K562 (cell line): ENCODE results near the gene CHD2. TPM values are rescaled to one million over a fixed set of nuclear protein-coding genes. Genes with fewer than 3 reads are reported as not detected.

Experiments used
- ARID2 ChIP-seq: fragments of 450-650 bp; IDR thresholded peaks from 2 replicates; pipeline ENCODE4 v1.6.1; 2017; ENCODE audit warnings: antibody characterized with exemption, mild to moderate bottlenecking
- CHCHD3 ChIP-seq: fragments of 250-450 bp; sonication (Bioruptor Pico); IDR thresholded peaks from 2 replicates; pipeline ENCODE4 v2.1.2; 2022; ENCODE audit warnings: mild to moderate bottlenecking
- HDGF ChIP-seq: fragments of 450-650 bp; IDR thresholded peaks from 2 replicates; pipeline ENCODE4 v1.6.1; 2016
- polyA plus RNA-seq, 8 experiments: library from polyadenylated mRNA; depleted of rRNA in 4 of 8; stranded (reverse) in 5 of 8; unstranded in 3 of 8; fragments of >200 nt; fragmentation: Nextera tagmentation in 2 of 8; fragmentation: Illumina TruSeq in 1 of 8; extraction: Ambion mirVana in 2 of 8; extraction: Trizol in 1 of 8; gene quantifications; 2 replicates each; pipeline versions ENCODE4 v1.2.1 to v1.2.3, GENCODE V29; 2011 to 2014; ENCODE audit warnings: inconsistent platforms in 1 of 8, missing spikeins in 1 of 8
- total RNA-seq, 7 experiments: library from RNA; depleted of rRNA in 6 of 7; stranded (reverse); fragments of >200 nt in 6 of 7; fragmentation: Illumina TruSeq in 2 of 7; extraction: Trizol in 2 of 7; gene quantifications; 2 replicates each; pipeline versions ENCODE4 v1.2.1 to v1.2.3, GENCODE V29; 2011 to 2021; ENCODE audit warnings: low replicate concordance in 1 of 7
- TF ChIP-seq, protein P1 (sequence below), 2 experiments: fragments of 450-650 bp; IDR thresholded peaks; 2 replicates each; pipeline ENCODE4 v1.6.1; 2016; ENCODE audit warnings: mild to moderate bottlenecking in 2 of 2, borderline replicate concordance in 1 of 2, low read depth in 1 of 2, moderate library complexity in 1 of 2
- TF ChIP-seq, protein P2 (sequence below): fragments of 200-600 bp; sonication (generic); IDR thresholded peaks from one replicate; pipeline ENCODE4 v1.6.1; 2012; ENCODE audit warnings: mild to moderate bottlenecking, low read depth, low read length, inconsistent platforms
- TF ChIP-seq, protein P3 (sequence below): fragments of 450-650 bp; IDR thresholded peaks from 2 replicates; pipeline ENCODE4 v1.6.1; 2017; ENCODE audit warnings: antibody characterized with exemption

Gene CHD2
- total and polyA plus RNA-seq, 9 of the 15 experiments (the other 6 are each of a cell fraction or from before 2014, with no cell fraction given) = 38.9 to 70.8 (median 56.2) TPM

DNA sequence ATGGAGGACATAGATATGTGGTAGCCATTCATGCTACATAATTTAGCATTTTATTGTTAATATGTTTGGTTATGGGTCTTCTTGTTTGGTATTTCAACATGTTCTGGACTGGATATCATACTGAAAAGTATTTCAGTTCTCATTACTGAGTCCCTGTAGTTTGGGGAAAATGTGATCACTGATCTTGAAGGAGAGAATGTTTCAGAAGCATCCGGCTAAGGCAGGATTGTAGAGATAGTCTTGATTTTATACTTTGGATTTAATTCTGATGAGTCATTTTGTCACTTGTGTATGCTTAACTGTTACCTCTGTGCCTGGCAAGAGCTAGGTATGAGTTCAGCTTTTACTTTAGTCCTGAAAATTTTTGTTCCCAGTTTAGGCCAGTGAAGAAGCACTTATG, 7.1 kb downstream of the CHD2 start (continued):
- TF ChIP-seq, protein P1, sequence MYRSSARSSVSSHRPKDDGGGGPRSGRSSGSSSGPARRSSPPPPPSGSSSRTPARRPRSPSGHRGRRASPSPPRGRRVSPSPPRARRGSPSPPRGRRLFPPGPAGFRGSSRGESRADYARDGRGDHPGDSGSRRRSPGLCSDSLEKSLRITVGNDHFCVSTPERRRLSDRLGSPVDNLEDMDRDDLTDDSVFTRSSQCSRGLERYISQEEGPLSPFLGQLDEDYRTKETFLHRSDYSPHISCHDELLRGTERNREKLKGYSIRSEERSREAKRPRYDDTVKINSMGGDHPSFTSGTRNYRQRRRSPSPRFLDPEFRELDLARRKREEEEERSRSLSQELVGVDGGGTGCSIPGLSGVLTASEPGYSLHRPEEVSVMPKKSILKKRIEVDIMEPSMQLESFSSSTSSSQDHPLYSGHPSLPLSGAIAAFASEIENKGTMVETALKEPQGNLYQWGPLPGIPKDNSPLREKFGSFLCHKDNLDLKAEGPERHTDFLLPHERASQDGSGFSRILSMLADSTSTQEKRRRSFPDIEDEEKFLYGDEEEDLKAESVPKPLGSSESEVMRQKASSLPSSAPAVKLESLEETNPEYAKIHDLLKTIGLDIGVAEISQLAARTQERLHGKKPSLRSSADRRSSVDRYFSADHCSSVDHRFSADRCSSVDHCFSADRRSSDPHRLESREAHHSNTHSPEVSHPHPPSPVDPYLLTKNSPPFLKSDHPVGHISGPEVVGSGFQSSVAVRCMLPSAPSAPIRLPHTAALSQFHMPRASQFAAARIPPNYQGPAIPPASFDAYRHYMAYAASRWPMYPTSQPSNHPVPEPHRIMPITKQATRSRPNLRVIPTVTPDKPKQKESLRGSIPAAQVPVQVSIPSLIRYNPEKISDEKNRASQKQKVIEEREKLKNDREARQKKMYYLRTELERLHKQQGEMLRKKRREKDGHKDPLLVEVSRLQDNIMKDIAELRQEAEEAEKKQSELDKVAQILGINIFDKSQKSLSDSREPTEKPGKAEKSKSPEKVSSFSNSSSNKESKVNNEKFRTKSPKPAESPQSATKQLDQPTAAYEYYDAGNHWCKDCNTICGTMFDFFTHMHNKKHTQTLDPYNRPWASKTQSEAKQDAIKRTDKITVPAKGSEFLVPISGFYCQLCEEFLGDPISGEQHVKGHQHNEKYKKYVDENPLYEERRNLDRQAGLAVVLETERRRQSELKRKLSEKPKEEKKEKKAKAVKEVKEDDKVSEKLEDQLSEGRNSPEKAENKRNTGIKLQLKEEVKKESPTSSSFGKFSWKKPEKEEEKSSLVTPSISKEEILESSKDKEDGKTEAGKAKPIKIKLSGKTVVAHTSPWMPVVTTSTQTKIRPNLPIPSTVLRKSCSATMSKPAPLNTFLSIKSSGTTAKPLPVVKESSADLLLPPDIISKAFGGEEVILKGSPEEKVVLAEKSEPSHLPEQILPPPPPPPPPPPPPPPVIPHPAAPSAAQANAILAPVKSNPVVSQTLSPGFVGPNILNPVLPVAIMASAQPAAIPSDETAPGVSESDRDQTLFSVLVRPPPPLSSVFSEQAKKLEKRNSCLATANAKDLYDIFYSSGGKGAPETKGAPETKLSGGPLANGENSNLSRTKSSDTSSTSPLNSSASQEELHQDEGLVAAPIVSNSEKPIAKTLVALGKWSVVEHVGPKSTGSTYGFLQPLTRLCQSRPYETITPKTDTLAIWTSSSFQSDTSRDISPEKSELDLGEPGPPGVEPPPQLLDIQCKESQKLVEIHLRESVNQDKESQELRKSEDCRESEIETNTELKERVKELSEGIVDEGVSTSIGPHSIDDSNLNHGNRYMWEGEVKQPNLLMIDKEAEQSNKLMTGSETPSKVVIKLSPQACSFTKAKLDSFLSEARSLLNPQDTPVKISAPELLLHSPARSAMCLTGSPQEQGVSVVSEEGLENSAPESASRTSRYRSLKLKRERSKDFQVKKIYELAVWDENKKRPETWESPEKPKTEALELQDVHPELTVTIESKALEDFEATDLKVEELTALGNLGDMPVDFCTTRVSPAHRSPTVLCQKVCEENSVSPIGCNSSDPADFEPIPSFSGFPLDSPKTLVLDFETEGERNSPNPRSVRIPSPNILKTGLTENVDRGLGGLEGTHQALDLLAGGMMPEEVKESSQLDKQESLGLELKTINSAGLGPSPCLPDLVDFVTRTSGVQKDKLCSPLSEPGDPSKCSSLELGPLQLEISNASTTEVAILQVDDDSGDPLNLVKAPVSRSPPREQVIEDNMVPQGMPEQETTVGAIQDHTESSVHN (IDR thresholded peaks at IDR 0.05; ENCODE audit: borderline replicate concordance in 1 of 2, low read depth in 1 of 2) = no peak
- TF ChIP-seq HDGF = no peak
- TF ChIP-seq, protein P2, sequence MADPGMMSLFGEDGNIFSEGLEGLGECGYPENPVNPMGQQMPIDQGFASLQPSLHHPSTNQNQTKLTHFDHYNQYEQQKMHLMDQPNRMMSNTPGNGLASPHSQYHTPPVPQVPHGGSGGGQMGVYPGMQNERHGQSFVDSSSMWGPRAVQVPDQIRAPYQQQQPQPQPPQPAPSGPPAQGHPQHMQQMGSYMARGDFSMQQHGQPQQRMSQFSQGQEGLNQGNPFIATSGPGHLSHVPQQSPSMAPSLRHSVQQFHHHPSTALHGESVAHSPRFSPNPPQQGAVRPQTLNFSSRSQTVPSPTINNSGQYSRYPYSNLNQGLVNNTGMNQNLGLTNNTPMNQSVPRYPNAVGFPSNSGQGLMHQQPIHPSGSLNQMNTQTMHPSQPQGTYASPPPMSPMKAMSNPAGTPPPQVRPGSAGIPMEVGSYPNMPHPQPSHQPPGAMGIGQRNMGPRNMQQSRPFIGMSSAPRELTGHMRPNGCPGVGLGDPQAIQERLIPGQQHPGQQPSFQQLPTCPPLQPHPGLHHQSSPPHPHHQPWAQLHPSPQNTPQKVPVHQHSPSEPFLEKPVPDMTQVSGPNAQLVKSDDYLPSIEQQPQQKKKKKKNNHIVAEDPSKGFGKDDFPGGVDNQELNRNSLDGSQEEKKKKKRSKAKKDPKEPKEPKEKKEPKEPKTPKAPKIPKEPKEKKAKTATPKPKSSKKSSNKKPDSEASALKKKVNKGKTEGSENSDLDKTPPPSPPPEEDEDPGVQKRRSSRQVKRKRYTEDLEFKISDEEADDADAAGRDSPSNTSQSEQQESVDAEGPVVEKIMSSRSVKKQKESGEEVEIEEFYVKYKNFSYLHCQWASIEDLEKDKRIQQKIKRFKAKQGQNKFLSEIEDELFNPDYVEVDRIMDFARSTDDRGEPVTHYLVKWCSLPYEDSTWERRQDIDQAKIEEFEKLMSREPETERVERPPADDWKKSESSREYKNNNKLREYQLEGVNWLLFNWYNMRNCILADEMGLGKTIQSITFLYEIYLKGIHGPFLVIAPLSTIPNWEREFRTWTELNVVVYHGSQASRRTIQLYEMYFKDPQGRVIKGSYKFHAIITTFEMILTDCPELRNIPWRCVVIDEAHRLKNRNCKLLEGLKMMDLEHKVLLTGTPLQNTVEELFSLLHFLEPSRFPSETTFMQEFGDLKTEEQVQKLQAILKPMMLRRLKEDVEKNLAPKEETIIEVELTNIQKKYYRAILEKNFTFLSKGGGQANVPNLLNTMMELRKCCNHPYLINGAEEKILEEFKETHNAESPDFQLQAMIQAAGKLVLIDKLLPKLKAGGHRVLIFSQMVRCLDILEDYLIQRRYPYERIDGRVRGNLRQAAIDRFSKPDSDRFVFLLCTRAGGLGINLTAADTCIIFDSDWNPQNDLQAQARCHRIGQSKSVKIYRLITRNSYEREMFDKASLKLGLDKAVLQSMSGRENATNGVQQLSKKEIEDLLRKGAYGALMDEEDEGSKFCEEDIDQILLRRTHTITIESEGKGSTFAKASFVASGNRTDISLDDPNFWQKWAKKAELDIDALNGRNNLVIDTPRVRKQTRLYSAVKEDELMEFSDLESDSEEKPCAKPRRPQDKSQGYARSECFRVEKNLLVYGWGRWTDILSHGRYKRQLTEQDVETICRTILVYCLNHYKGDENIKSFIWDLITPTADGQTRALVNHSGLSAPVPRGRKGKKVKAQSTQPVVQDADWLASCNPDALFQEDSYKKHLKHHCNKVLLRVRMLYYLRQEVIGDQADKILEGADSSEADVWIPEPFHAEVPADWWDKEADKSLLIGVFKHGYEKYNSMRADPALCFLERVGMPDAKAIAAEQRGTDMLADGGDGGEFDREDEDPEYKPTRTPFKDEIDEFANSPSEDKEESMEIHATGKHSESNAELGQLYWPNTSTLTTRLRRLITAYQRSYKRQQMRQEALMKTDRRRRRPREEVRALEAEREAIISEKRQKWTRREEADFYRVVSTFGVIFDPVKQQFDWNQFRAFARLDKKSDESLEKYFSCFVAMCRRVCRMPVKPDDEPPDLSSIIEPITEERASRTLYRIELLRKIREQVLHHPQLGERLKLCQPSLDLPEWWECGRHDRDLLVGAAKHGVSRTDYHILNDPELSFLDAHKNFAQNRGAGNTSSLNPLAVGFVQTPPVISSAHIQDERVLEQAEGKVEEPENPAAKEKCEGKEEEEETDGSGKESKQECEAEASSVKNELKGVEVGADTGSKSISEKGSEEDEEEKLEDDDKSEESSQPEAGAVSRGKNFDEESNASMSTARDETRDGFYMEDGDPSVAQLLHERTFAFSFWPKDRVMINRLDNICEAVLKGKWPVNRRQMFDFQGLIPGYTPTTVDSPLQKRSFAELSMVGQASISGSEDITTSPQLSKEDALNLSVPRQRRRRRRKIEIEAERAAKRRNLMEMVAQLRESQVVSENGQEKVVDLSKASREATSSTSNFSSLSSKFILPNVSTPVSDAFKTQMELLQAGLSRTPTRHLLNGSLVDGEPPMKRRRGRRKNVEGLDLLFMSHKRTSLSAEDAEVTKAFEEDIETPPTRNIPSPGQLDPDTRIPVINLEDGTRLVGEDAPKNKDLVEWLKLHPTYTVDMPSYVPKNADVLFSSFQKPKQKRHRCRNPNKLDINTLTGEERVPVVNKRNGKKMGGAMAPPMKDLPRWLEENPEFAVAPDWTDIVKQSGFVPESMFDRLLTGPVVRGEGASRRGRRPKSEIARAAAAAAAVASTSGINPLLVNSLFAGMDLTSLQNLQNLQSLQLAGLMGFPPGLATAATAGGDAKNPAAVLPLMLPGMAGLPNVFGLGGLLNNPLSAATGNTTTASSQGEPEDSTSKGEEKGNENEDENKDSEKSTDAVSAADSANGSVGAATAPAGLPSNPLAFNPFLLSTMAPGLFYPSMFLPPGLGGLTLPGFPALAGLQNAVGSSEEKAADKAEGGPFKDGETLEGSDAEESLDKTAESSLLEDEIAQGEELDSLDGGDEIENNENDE = no peak
- TF ChIP-seq, protein P3, sequence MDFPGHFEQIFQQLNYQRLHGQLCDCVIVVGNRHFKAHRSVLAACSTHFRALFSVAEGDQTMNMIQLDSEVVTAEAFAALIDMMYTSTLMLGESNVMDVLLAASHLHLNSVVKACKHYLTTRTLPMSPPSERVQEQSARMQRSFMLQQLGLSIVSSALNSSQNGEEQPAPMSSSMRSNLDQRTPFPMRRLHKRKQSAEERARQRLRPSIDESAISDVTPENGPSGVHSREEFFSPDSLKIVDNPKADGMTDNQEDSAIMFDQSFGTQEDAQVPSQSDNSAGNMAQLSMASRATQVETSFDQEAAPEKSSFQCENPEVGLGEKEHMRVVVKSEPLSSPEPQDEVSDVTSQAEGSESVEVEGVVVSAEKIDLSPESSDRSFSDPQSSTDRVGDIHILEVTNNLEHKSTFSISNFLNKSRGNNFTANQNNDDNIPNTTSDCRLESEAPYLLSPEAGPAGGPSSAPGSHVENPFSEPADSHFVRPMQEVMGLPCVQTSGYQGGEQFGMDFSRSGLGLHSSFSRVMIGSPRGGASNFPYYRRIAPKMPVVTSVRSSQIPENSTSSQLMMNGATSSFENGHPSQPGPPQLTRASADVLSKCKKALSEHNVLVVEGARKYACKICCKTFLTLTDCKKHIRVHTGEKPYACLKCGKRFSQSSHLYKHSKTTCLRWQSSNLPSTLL = no peak
- no peak for TF ChIP-seq CHCHD3 (CRISPR knock-in tag)
- no peak for TF ChIP-seq ARID2
